Dendritic cell treated with granulocyte-macrophage colony-stimulating factor and Interleukin-4, amounts not matched to agents 40 ng/mL and 50 ng/mL, for 4 days (primary cell): Measurements from ENCODE around the gene TTC7B.

Source experiments
- H3K27ac Mint-ChIP-seq: one replicate; pipeline ENCODE4 v1.8.0; 2022; ENCODE audit warnings: mild to moderate bottlenecking, mixed read lengths
- H3K27me3 Mint-ChIP-seq: one replicate; pipeline ENCODE4 v1.8.0; 2022; ENCODE audit warnings: mild to moderate bottlenecking, mixed read lengths
- H3K36me3 Mint-ChIP-seq: one replicate; pipeline ENCODE4 v1.8.0; 2022; ENCODE audit warnings: low read depth, mixed read lengths
- H3K4me1 Mint-ChIP-seq: one replicate; pipeline ENCODE4 v1.8.0; 2022; ENCODE audit warnings: low read depth, mixed read lengths
- H3K4me3 Mint-ChIP-seq: one replicate; pipeline ENCODE4 v1.8.0; 2022; ENCODE audit warnings: mild to moderate bottlenecking, moderate library complexity, mixed read lengths
- H3K9me3 Mint-ChIP-seq: one replicate; pipeline ENCODE4 v1.8.0; 2022; ENCODE audit warnings: mixed read lengths
- intact Hi-C: fragments of 100-400 bp; cut with micrococcal nuclease; formaldehyde crosslinking; loops from one replicate; pipeline ENCODE4 v1.15.0; 2022

The TTC7B gene

DNA sequence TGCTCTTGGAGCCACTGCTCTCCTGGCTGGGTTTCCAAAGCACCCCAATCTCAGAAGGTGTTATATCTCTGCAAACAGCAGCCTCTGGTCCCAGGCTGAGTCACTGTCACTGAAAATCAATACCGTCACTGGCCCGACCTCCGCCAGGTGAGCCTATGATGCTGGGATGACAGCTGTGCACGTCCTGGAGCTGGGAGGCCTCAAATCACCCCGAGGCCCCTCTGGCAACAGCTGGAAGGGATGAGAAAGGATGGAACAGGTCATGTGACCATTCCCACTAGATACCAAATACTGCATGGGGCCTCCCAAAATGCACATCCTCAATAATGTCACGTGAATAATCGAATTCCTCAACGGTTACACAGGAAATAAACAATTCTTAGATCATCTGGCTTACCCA is 190.8 kb downstream of the TTC7B start:
- Mint-ChIP-seq H3K27me3 (peaks cover 2% of the 10 kb centered on the region), H3K36me3 (peaks cover 15% of the 10 kb centered on the region), H3K4me1 (peaks cover 68% of the 10 kb centered on the region), H3K27ac (no peak overlapping the region), H3K9me3 (no peaks in the 10 kb centered on the region), H3K4me3 (no peak overlapping the region)
- intact Hi-C loops = no loop called here

DNA sequence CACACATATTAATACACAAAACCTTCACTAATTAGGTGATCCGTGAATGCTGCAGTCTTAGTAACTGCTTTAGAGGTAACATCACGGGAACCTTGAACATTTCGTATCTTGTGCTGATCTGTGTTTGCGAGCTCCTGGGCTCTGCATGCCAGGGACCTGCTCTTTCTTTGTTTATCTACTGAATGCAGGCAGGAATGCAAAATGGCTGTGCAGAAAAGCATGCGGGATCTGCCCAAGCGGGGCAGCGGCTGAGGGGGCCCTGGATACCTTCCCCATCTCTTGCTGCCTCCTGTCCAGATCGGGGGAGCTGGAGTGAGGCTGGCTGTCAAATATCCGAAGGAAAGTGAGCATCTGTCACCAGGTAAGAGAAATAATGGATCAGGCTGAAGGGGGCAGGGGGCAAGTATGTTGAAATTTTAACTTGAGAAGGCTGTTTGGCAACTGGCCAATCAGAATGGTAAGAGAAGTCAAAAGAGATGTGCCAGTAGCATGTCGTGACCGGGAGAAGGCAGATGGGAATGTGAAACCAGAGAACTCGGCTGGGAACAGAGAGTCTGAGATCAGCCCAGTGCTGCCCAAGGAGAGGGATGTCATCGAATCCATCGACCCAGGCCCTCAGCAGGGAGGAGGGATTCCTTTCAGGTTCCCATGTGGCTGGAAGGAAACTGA is 191.4 kb downstream of the TTC7B start:
- Mint-ChIP-seq H3K9me3 (no peaks in the 10 kb centered on the region), H3K27me3 (peaks cover 2% of the 10 kb centered on the region), H3K4me1 (peaks cover 65% of the 10 kb centered on the region), H3K27ac (peak overlapping the region; percentile 74), H3K4me3 (no peak overlapping the region), H3K36me3 (peaks cover 15% of the 10 kb centered on the region)
- intact Hi-C loops = no loop called here

DNA sequence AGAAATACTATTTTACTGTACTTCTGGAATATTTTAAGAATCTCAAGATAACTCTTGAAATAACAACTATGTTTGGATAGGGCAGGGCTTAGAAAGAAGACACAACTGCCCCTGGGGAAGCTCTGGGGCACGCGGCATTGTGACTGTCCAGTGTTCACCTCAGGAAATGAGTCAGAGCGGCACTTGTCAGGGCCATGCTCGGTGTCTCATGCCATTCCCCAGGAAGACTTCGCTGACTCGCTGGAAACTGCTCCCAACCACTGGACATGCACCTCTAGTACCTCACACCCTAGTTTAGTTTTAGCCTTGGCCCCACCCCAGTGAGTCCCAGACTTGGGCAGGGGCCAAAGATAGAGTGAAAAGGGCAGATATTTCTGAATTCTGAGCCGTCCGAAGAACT is 192.0 kb downstream of the TTC7B start:
- no peaks in the 10 kb centered on the region for H3K9me3 Mint-ChIP-seq
- intact Hi-C loops = no loop called here
- no peak overlapping the region for H3K4me3 Mint-ChIP-seq
- H3K4me1 Mint-ChIP-seq = peaks cover 61% of the 10 kb centered on the region
- H3K27ac Mint-ChIP-seq = peak overlapping the region; percentile 74
- peaks cover 2% of the 10 kb centered on the region for H3K27me3 Mint-ChIP-seq
- peaks cover 15% of the 10 kb centered on the region for H3K36me3 Mint-ChIP-seq

DNA sequence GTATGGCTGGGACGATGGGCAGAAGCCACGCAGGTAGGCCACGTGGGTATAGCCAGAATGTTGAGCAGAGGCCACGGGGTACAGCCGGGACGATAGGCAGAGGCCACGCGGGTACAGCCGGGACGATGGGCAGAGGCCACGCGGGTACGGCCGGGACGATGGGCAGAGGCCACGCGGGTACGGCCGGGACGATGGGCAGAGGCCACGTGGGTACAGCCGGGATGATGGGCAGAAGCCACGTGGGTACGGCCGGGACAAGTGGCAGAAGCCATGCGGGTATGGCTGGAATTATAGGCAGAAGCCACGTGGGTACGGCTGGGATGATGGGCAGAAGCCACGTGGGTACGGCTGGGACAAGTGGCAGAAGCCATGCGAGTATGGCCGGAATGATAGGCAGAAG is 195.0 kb downstream of the TTC7B start:
- Mint-ChIP-seq H3K27me3 (peaks cover 2% of the 10 kb centered on the region), H3K9me3 (no peaks in the 10 kb centered on the region), H3K4me1 (peaks cover 59% of the 10 kb centered on the region), H3K4me3 (no peak overlapping the region), H3K27ac (peak overlapping the region; percentile 4), H3K36me3 (peaks cover 23% of the 10 kb centered on the region)
- intact Hi-C loops = no loop called here

DNA sequence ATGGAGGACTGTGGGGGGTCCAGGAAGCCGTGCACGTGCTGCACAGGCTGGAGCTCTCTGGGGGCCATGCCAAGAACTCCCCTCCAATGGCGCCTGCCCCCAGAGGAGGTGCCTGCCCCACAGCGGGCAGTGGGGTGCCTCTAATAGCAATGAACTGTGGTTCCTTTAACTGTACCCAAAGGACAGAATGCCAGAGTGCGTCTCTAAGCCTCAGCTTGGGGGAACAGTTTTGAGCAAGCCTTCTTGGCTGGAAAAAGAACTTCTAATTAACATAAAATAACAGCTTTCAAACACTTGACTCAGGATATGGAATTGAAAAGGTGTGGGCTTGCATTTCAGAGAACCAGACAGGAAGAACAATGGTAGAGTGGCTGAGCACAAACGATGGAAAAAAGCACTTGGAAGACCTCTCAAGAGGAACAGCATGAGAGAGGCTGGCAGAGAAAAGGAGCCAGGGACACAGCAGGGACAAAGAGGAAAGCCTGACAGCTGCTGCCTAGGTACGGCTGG is 195.6 kb downstream of the TTC7B start:
- Mint-ChIP-seq H3K27me3 (peaks cover 2% of the 10 kb centered on the region), H3K36me3 (peaks cover 23% of the 10 kb centered on the region)
- intact Hi-C loops = no loop called here

DNA sequence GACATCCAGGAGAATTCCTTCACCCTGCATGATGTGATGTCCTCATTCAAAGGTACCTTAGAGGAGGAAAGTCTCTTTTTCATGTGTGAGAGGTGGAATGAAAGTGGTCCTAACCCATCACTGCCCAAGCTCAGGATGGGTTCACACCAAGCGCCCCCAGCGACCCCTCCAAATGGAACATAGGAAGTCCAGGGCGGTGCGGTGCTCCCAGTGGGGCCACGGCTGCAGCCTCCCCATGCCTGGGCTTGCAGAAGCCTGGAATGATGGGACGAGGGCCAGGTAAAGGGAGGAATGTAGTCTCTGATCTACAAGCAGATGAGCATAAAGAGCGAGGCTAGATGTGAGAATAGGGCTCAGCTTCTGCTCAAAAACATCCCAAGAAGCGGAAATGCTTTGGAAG is 196.3 kb downstream of the TTC7B start:
- H3K9me3 Mint-ChIP-seq = no peaks in the 10 kb centered on the region
- peak overlapping the region; percentile 4 for H3K27ac Mint-ChIP-seq
- no peak overlapping the region for H3K4me3 Mint-ChIP-seq
- intact Hi-C loops = no loop called here
- H3K27me3 Mint-ChIP-seq = peaks cover 2% of the 10 kb centered on the region
- peaks cover 19% of the 10 kb centered on the region for H3K36me3 Mint-ChIP-seq
- H3K4me1 Mint-ChIP-seq = peaks cover 65% of the 10 kb centered on the region

More for the DNA sequence above, 195.6 kb downstream of the TTC7B start:
- H3K4me1 Mint-ChIP-seq = peaks cover 64% of the 10 kb centered on the region
- H3K27ac Mint-ChIP-seq = peak overlapping the region; percentile 4
- no peaks in the 10 kb centered on the region for H3K9me3 Mint-ChIP-seq
- no peak overlapping the region for H3K4me3 Mint-ChIP-seq

DNA sequence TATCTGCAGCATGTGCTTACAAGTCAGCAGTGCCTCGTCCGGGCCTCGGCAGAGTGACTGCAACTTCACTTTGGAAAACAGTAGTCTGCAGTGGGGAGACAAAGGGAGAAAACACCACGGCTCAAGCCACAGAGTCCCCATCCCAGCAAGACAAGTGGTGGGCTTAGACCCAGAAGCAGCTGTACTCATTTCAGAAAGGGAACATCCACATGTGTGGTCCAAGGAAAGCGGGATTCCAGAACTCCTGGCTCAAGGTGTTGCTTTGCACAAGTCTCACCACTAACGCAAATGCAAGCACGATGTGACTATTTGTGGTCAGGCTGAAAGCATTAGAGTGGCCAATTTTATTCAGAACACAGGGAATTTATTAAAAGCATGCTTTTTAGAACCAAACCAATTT is 198.3 kb downstream of the TTC7B start:
- H3K9me3 Mint-ChIP-seq = no peaks in the 10 kb centered on the region
- H3K27me3 Mint-ChIP-seq = no peaks in the 10 kb centered on the region
- H3K4me1 Mint-ChIP-seq = peaks cover 52% of the 10 kb centered on the region
- H3K27ac Mint-ChIP-seq = no peak overlapping the region
- intact Hi-C loops = no loop called here
- no peak overlapping the region for H3K4me3 Mint-ChIP-seq
- H3K36me3 Mint-ChIP-seq = peaks cover 27% of the 10 kb centered on the region

DNA sequence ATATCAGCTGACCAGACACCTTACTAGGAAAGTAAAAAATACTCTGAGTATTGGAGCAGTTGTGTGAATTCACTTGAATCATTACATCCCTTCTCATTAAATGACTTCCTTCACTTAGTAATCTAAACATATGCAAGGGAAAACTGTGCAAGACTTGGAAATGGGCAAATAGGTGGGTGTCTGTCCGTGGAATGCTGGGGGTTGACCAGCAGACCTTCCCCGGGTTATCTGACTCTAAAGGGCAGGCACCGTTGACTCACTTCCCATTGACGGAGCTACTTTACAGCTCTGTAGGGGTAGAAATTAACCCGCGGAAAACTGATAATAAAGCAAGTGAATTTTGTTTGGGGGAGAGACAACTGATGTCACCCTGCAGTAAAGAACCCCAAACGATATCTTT is 199.3 kb downstream of the TTC7B start:
- H3K4me3 Mint-ChIP-seq = no peak overlapping the region
- no peaks in the 10 kb centered on the region for H3K27me3 Mint-ChIP-seq
- intact Hi-C loops = no loop called here
- no peaks in the 10 kb centered on the region for H3K9me3 Mint-ChIP-seq
- H3K4me1 Mint-ChIP-seq = peaks cover 49% of the 10 kb centered on the region
- H3K27ac Mint-ChIP-seq = peak overlapping the region; percentile 22
- peaks cover 27% of the 10 kb centered on the region for H3K36me3 Mint-ChIP-seq

DNA sequence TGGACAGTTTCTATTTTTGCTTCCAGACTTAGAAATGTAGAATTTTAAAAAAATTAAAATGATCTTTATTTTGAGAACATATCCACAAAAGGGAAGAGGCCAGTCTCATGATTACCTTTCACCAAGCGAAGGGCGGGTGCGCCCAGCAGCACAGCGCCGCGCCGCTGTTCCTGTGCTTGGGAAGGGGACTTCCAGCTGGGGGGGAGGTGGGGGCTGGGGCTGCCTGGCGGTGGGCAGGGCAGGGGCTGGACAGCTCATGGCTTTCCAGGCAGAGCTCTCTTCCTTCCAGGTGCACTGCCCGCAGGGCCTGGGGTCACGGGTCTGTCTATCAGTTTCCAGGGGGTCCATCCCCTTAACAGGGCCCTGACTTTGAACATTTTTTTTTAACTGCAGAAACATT is 199.9 kb downstream of the TTC7B start:
- H3K9me3 Mint-ChIP-seq = no peaks in the 10 kb centered on the region
- H3K4me1 Mint-ChIP-seq = peaks cover 55% of the 10 kb centered on the region
- no peak overlapping the region for H3K27ac Mint-ChIP-seq
- intact Hi-C loops = no loop called here
- H3K27me3 Mint-ChIP-seq = no peaks in the 10 kb centered on the region
- H3K4me3 Mint-ChIP-seq = no peak overlapping the region
- H3K36me3 Mint-ChIP-seq = peaks cover 27% of the 10 kb centered on the region

DNA sequence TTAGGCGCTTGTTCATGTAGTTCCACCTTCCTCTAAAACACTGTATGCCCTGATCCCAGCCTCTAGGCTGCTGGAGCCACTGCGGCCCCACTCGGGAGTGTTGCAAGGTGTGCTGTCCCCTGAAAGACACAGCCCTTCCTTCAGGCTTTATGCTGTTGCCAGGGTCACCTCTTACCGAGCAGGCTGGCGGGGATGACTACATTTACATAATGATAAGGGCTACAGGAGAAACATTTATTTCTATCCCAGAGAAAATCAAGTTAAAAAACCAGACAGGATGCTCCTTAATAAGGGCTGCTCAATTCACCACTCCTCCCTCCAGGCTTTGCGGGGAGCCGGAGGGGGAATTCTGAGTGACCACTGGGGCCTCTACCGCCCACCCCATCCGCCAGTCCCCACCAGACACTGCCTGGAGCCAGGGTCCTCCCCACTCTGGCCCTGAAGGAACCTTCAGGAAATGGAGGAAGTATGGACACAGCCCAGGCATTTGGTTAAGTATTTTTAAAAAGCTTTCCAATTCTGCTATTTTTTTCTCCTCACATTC is 200.6 kb downstream of the TTC7B start:
- Mint-ChIP-seq H3K36me3 (peaks cover 21% of the 10 kb centered on the region), H3K27ac (peak overlapping the region; percentile 2)
- intact Hi-C loops = no loop called here

DNA sequence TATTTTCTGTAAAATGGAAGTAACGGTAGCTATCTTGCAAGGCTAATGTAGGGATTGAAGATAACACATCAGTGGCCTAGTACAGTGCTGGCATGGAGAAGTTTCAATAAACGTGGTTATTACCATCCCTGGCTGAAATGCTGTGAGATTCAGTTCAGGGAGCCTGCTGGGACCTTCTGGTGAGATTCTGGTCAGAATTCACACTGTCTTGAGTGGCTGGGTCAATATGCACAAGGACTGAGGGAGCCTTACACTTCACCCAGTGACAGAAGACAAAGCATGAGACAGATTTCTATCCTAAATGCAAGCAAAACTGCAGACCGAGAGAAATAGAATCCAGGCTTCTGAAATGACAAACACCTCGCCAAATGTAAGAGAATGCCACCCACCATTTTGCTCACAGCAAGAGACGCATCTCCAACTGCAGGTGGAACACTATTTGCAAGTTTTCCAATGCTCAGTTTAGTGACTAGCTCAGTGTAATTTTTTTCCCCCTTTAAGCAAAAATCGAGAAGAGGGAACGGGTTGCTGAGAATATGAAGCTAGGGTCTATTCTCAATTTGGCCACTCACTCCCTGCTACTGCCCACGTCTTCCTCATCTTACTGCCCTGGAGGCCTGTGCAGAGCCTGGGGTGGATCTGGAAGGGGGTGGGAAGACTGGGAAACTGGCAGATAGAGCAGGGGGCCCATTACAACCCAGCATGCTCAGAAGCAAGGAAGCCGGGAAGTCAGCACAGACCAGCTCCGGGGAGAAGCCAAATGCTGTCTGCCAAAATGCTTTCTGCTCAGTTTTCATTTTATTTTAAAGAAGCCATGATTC is 201.3 kb downstream of the TTC7B start:
- Mint-ChIP-seq H3K36me3 (peaks cover 20% of the 10 kb centered on the region), H3K27me3 (no peaks in the 10 kb centered on the region), H3K27ac (peak overlapping the region; percentile 2), H3K4me3 (no peak overlapping the region), H3K9me3 (no peaks in the 10 kb centered on the region), H3K4me1 (peaks cover 58% of the 10 kb centered on the region)
- intact Hi-C loops = no loop called here

More for the DNA sequence above, 200.6 kb downstream of the TTC7B start:
- H3K27me3 Mint-ChIP-seq = no peaks in the 10 kb centered on the region
- no peaks in the 10 kb centered on the region for H3K9me3 Mint-ChIP-seq
- peaks cover 55% of the 10 kb centered on the region for H3K4me1 Mint-ChIP-seq
- no peak overlapping the region for H3K4me3 Mint-ChIP-seq

DNA sequence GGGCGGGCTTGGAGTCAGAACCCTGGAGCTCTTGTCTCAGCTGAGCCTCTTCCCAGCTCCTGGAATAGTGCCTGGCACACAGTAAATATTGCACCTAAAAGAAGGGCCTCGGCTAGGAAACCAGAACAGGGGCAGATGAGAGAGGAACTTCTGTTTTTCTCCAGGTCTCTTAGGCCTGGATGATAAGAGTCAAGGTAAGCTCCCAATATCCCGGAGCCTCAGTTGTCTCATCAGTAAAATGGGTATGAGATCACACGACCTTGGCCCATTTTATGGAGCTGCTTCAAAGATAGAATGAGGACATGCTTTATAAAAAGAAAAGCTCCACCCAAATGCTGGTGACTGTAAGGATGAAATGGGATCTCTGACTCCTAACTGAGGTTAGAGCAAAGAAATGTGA is 202.2 kb downstream of the TTC7B start:
- intact Hi-C loops = no loop called here
- H3K9me3 Mint-ChIP-seq = no peaks in the 10 kb centered on the region
- peaks cover 60% of the 10 kb centered on the region for H3K4me1 Mint-ChIP-seq
- H3K36me3 Mint-ChIP-seq = peaks cover 20% of the 10 kb centered on the region
- H3K4me3 Mint-ChIP-seq = no peak overlapping the region
- peak overlapping the region; percentile 53 for H3K27ac Mint-ChIP-seq
- no peaks in the 10 kb centered on the region for H3K27me3 Mint-ChIP-seq

DNA sequence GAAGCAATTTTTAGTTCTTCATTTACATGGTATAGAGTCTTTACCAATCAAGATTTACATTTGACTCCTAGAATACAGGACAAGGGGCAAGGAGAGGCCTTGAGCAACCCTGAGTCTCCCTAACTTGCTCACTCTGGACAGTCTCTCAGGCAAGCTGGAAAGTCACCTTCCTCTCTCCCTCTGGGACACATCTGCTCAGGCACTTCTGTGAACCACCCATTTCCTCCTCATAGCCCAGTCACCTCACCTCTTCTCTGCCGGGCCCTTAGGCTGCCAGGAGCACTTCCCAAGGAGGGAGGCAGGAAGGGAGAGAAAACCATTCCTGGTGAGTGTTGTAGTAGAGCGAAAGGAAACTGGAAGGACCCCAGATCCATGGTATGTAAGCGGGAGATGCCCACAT is 202.8 kb downstream of the TTC7B start:
- H3K9me3 Mint-ChIP-seq = no peaks in the 10 kb centered on the region
- no peaks in the 10 kb centered on the region for H3K27me3 Mint-ChIP-seq

DNA sequence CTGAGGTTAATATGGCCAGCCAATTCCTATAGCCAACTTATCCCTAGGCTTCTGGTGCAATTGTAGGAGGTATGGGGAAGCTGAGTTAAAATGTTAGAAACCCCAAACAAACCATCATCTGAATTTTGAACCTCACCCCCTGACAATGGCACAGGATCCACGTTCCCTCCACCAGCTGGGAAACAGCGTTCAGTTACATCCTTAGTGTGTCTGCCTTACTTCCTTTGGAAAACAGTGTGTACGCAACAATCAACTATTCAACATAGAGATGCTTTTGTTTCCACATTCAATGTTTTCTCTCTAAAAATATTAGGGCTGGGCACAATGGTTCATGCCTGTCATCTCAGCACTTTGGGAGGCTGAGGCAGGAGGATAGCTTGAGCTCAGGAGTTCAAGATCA is 203.4 kb downstream of the TTC7B start:
- no peak overlapping the region for H3K4me3 Mint-ChIP-seq
- no peaks in the 10 kb centered on the region for H3K9me3 Mint-ChIP-seq
- intact Hi-C loops = no loop called here
- peaks cover 16% of the 10 kb centered on the region for H3K36me3 Mint-ChIP-seq
- no peaks in the 10 kb centered on the region for H3K27me3 Mint-ChIP-seq
- H3K4me1 Mint-ChIP-seq = peaks cover 65% of the 10 kb centered on the region
- no peak overlapping the region for H3K27ac Mint-ChIP-seq

More for the DNA sequence above, 202.8 kb downstream of the TTC7B start:
- H3K4me3 Mint-ChIP-seq = no peak overlapping the region
- intact Hi-C loops = no loop called here
- peak overlapping the region; percentile 53 for H3K27ac Mint-ChIP-seq
- H3K4me1 Mint-ChIP-seq = peaks cover 60% of the 10 kb centered on the region
- peaks cover 20% of the 10 kb centered on the region for H3K36me3 Mint-ChIP-seq
